GM21576 (cell line): ENCODE data around the gene AXIN2.
"Not testable (repeated sequence)": the region's sequence is repeated elsewhere in the genome, so short reads cannot be mapped to it uniquely, and the experiment has no call there.

ENCODE experiments used
- ATAC-seq: cut with Tn5 transposase; IDR thresholded peaks from one replicate; pipeline ENCODE4 v1.9.1; 2021; ENCODE audit warnings: mild to moderate bottlenecking, moderate library complexity; ENCODE audit not compliant: unreplicated experiment

AXIN2 gene

GRCh38 chr17:65523853-65524664, 37.4 kb downstream of the AXIN2 start:
- no peak for ATAC-seq

GRCh38 chr17:65523411-65523810, 38.0 kb downstream of the AXIN2 start:
- no peak for ATAC-seq

GRCh38 chr17:65522751-65523404, 38.6 kb downstream of the AXIN2 start:
- no peak for ATAC-seq

- no peak for ATAC-seq
These were observed 42.0 kb downstream of the AXIN2 start for GRCh38 chr17:65519462-65519861.

GRCh38 chr17:65518256-65518655, 43.2 kb downstream of the AXIN2 start:
- no peak for ATAC-seq

- ATAC-seq: no peak
These were observed 45.2 kb downstream of the AXIN2 start for GRCh38 chr17:65515959-65516948.

GRCh38 chr17:65515512-65515911, 45.9 kb downstream of the AXIN2 start:
- ATAC-seq: no peak

GRCh38 chr17:65514541-65514940, 46.9 kb downstream of the AXIN2 start:
- no peak for ATAC-seq

GRCh38 chr17:65514082-65514481, 47.4 kb downstream of the AXIN2 start:
- ATAC-seq: no peak

- ATAC-seq: no peak
These were observed 50.1 kb downstream of the AXIN2 start for GRCh38 chr17:65511316-65511715.

- peak; percentile 62 for ATAC-seq
These were observed 52.4 kb downstream of the AXIN2 start for GRCh38 chr17:65509032-65509431.

GRCh38 chr17:65504673-65505072, 56.8 kb downstream of the AXIN2 start:
- ATAC-seq: not testable (repeated sequence)

- no peak for ATAC-seq
These were observed 57.3 kb downstream of the AXIN2 start for GRCh38 chr17:65504141-65504540.

- no peak for ATAC-seq
These were observed 57.9 kb downstream of the AXIN2 start for GRCh38 chr17:65503557-65503956.

GRCh38 chr17:65498816-65499215, 62.6 kb downstream of the AXIN2 start:
- no peak for ATAC-seq

GRCh38 chr17:65496801-65497200, 64.6 kb downstream of the AXIN2 start:
- no peak for ATAC-seq

GRCh38 chr17:65495122-65496055, 66.1 kb downstream of the AXIN2 start:
- no peak for ATAC-seq

- no peak for ATAC-seq
These were observed 71.9 kb downstream of the AXIN2 start for GRCh38 chr17:65489413-65490155.

GRCh38 chr17:65488665-65489064, 72.8 kb downstream of the AXIN2 start:
- ATAC-seq: no peak
